ENCODE measurements around the gene PFN3.
"Not testable (repeated sequence)": the region's sequence is repeated elsewhere in the genome, so short reads cannot be mapped to it uniquely, and the experiment has no call there.

Gene PFN3

DNA sequence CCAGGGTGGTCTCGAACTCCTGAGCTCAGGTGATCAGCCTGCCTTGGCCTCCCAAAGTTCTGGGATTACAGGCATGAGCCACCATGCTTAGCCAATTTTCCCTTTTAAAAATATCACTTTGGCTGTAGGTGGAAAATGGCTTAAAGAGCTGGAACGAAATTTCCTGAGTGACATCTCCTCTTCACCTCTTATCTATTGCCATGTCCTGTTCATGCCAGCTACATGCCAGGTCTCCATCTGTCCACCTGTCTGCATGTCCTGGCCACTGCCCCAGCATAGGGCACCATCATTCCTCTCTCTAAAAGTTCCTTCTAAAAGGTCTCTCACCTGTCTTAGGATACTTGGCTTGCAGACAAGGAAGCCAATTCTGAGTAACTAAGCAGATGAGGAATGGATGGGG, 23.2 kb upstream of the PFN3 start:
- DNase-seq, result no peak

- DNase-seq, result no peak
Observed at GRCh38 chr5:177421062-177421798, 20.8 kb upstream of the PFN3 start.

DNA sequence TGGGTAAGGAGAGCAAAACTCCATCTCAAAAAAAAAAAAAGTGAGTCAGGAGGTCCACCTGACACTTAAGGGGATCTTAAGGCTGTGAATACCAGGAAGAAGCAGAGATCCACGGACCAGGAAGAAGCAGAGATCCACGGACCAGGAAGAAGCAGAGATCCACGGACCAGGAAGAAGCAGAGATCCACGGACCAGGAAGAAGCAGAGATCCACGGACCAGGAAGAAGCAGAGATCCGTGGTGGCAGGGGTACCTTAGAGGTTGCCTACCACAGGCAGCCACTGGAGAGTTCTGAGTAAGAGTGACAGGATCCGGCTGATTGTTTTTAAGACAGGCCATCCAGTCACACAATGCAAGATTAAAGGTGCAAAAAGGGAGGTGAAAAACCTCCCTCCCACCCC, 20.0 kb upstream of the PFN3 start:
- DNase-seq, result not testable (repeated sequence)

DNA sequence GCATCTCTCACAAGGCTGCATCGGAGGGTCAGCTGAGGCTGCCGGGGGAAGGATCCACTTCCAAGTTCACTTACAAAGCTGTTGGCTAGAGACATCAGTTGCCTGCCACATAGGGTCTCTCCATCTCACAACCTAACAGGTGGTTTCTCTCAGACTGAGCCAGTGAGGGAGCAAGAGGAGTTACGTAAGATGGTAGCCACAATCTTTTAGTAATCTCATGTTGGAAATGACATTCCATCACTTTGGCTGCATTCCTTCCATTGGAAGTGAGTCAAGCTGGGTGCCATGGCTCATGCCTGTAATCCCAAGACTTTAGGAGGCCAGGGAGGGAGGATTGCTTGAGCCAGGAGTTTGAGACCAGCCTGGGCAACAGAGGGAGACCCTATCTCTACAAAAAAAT, 18.6 kb upstream of the PFN3 start:
- DNase-seq, result peak; percentile 62

DNA sequence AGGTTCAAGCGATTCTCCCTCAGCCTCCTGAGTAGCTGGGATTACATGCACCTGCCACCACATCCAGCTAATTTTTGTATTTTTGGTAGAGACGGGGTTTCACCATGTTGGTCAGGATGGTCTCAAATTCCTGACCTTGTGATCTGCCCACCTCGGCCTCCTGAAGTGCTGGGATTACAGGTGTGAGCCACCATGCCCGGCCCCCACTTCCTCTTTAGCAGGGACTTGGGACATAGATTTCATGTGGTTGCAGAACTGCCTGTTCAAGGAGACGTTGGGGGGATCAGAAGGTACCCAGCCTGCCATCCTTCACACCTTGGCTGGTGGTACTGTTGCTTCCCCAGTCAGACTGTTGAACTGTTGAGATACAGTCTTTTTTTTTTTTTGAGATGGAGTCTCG, 16.6 kb upstream of the PFN3 start:
- DNase-seq, result not testable (repeated sequence)

GRCh38 chr5:177414481-177414880, 14.0 kb upstream of the PFN3 start:
- no peak for DNase-seq

DNA sequence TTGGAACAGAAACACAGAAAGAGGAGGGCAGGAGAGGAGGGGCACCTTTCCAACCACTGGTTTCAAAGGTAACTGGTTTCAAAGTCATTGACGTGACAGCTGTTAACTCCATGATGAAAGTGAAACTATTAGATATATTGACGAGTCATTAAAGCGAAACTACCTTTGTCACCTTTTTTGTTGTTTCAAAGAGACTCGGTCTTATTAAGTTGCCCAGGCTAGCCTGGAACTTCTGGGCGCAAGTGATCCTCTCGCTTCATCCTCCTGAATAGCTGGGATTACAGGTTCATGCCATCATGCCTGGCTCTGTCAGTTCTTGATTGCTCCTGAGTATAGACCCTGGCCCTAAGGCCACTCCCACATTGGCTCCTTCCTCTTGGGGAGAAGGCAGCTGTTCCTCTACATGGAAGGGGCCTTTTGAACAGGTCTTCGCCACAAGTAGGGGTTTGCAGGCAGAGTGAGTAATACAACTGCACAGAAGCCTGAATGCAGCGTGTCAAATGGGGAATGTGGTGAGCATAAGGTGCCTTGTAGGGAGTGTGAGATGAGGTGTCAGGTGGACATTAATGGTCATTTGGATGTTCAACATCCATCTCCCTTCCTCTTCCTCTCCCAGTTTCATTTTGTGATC, 12.3 kb upstream of the PFN3 start:
- no peak for DNase-seq

- DNase-seq, result no peak
Observed at GRCh38 chr5:177410575-177410974, 10.1 kb upstream of the PFN3 start.

DNA sequence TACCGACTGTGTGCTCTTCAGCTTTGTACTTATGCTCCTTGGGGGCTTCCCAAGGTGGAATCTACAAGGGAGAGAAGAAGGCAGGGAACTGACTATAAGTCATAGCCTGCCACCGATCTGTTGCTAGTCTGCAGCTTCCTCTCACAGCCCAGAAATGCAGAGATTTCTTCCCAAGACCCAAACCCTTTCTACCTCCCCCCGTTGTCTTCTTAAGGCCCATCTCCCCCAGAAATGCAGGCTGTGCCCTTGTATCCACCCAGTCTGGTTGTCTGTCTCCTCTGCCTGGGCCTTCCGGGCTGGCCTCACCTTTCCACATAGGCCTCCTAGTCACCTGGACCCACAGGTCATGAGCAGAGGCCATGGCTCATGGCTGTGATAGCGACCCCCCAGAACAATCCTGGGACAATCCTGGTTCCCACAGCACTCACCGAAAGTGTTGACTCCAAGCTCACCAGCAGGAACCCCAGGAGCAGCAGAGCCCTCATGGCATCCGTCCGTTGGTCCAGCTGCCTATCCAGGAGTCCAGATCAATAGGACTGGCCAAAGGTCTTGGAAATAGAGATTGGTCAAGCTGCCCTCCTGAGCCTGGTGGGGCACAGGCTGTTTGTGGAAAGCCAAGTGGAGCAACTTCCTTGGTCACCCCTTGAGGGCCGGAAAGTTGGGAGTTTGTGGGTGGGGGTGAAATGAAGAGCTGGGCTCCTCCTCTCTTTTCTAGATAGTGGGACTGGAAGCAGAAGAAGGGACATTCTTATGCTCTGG, 8.8 kb upstream of the PFN3 start, which contains the start of gene F12:
F12 (minus strand) TSS at position 522 of the 759 bp plus-strand sequence; CDS start at position 485, 37 bp downstream.
- DNase-seq, result no peak

GRCh38 chr5:177405805-177406204, 5.3 kb upstream of the PFN3 start:
- DNase-seq, result no peak

- DNase-seq, result no peak
Observed at GRCh38 chr5:177405312-177405711, 4.9 kb upstream of the PFN3 start.

GRCh38 chr5:177404641-177405179, 4.2 kb upstream of the PFN3 start:
- DNase-seq, result no peak

DNA sequence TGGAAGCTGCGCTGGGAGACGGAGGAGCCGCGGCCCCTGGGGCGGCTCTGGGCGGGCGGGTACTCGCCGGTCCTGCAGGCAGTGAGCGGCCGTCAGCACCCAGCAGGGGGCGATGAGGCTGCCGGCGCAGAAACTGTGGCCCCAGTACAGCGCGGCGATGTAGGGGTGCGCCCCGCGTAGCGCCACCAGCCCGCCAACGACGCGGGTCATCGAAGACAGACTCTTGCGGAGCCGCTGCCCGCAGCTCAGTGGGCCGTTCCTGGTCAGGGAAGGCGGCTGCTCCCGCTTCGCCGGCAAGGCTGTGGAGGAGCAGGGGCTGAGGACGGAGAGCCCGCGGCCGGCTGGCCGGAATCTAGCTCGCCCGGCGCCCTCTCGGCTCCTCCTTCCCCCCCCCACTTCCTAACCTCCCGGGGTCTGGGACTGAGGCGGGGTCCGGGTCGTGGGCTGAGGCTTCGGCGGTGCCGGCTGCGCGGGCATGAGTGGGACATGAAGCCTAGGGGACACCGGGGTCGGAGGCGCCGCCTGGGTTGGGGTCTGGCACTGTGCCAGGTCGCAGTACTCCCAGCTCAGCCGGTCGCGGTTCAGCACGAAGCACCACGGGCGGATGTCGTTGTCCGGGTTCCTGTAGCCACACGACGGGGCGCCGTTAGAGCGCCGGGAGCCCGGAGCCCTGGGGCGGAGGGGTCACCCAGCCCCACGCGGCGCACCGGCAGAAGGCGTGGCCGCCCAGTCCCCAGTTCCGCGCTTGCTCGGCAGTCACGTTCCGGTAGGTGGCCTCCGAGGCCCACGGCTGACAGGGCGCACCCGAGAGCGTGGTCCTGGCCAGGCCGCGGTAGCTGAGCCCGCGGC, 3.6 kb upstream of the PFN3 start:
- peak; percentile 69 for DNase-seq

DNA sequence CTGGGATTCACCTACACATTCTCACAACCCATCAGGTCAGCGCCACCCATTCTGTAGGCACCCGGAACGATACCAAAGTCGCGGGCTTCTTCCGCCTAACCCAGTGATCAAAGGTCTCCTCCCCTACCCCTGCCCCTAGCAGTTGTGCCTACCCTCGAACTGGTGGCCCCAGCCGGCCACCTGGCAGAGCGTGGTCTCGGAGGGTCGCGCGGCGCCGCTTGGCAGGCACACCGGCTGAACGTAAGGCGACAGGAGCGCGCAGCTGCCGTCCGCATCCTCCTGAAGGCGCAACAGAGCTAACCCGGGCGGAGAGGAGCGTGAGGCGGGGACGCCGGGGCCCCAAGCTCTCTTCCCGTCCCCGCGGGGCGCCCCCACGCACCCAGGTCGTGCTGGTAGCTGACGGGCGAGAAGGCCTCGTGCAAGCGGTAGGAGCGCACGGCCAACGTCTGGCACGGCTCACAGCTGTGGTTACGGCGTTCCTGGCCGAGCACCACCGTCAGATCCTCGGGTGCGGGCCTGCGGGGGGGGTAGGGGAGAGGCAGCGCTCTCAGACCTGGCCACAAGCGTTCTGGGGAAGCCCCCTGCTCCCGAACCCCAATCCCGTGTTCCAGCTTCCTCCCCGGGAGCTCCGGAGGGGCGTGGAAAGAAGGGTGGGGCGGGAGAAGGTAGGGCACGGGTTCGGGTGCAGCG, 2.8 kb upstream of the PFN3 start:
- no peak for DNase-seq

DNA sequence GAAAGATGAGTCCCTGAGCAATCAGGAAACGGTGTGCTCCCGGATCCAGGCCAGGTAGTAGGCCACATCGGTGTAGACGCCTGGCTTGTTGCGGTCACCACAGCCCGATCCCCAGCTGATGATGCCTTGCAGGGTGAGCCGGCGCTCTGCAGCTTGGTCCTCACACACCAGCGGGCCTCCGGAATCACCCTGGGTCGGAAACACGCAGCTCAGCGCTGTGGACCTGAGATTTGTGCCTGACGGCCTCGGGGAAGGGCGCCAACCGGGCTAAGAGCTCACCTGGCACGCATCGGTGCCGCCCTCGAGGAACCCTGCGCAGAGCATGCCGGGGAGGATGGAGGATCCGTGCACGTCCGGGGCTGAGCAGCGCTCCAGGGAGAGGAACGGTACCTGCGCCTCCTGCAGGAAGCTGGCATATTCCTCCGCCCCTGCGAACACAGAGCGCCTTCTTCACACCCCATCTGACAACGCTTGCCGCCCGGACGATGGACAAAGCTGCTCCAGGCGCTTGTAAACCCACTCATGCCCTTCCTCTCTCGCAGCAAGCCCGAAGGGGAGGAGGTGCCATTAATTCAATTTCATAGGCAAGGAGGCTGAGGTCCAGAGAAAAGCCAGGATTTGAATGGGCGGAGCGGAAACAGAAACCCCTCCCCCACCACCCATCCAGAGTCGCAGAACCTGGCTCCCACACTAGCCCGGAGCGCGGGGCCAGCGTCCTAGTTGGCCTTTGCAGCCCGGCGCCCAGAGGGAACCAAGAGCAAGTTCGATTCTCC, 2.0 kb upstream of the PFN3 start:
- peak; percentile 58 for DNase-seq

GRCh38 chr5:177397875-177398390, 2.5 kb downstream of the PFN3 start:
- no peak for DNase-seq

GRCh38 chr5:177396807-177397206, 3.7 kb downstream of the PFN3 start:
- no peak for DNase-seq

- DNase-seq, result no peak
Observed at GRCh38 chr5:177396078-177396477, 4.4 kb downstream of the PFN3 start.

GRCh38 chr5:177393990-177394389, 6.5 kb downstream of the PFN3 start:
- DNase-seq, result no peak

- DNase-seq, result no peak
Observed at GRCh38 chr5:177393206-177393765, 7.2 kb downstream of the PFN3 start.

DNA sequence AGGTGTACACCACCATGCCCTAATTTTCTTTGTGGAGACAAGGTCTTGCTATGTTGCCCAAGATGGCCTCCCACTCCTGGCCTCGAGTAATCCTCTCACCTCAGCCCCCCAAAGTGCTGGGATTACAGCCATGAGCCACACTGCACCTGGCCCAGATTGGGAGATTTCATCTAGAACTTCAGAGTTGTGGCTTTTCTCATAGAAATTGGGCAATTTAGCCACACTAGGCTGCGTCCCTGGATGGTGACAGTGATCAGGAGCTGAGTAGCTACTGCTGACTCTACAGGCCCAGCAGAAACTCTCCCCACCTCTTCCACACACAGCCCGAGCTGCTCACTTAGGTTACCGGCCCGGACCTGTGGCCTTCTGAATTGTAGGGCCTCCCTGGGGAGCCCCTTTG, 7.7 kb downstream of the PFN3 start:
- DNase-seq, result no peak
